Measurements from ENCODE around the gene XIRP1.

XIRP1 gene

DNA sequence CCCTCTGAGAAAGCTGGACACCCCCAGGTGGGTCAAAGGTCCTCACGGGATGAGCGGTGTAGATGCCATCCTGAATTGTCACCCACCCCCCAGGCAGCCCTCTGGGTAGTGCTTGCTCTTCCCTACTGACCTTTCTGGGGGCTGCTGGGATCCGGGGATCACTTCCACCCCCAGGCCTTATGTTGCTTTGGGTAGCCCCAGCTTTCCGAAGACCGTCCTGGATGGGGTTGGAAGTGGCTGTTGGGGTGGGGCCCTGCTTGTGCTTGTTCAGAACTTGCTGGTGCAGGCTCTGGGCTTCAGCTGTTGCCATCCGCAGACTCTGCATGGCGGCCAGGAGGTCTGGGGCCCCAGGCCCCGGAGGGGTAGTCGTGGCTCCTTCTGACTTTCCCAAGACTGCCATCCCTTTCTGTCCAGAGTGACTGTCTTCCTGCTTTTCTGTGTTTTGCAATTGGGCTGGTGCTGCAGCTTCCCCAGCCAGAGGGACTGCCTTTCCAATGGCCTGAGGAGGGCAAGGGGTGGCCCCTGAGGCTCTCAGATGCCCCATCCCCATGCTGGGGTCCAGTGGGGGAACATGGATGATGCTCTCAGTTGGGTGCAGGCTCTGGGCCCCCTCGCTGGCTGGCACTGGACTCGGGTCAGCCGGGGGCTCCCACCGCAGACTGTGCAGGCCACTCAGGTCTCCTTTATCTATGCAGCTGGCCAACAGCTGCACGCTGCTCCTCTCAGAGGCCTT lies 6.3 kb downstream of the XIRP1 start:
- no peak for TF ChIP-seq EZH2 (IDR thresholded peaks at IDR 0.05; ENCODE audit: borderline replicate concordance, low read depth, low read length, severe bottlenecking)
- TF ChIP-seq, protein P1, sequence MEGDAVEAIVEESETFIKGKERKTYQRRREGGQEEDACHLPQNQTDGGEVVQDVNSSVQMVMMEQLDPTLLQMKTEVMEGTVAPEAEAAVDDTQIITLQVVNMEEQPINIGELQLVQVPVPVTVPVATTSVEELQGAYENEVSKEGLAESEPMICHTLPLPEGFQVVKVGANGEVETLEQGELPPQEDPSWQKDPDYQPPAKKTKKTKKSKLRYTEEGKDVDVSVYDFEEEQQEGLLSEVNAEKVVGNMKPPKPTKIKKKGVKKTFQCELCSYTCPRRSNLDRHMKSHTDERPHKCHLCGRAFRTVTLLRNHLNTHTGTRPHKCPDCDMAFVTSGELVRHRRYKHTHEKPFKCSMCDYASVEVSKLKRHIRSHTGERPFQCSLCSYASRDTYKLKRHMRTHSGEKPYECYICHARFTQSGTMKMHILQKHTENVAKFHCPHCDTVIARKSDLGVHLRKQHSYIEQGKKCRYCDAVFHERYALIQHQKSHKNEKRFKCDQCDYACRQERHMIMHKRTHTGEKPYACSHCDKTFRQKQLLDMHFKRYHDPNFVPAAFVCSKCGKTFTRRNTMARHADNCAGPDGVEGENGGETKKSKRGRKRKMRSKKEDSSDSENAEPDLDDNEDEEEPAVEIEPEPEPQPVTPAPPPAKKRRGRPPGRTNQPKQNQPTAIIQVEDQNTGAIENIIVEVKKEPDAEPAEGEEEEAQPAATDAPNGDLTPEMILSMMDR (IDR thresholded peaks at IDR 0.05; ENCODE audit: borderline replicate concordance, extremely low read depth, low read length, poor library complexity, severe bottlenecking) = no peak
- Histone ChIP-seq H3K4me3 (ENCODE audit: low read depth in 1 of 2, low read length in 2 of 2) (no peak overlapping the region), H4K20me1 (ENCODE audit: insufficient read depth, low read length) (0 out of 2 replicates have a peak, but pooled peaks cover 2% of the 10 kb centered on the region), H3K36me3 (ENCODE audit: insufficient read depth, low read length) (no peaks in the 10 kb centered on the region), H3K9me3 (ENCODE audit: insufficient read depth, low read length, severe bottlenecking) (no peaks in the 10 kb centered on the region), H3K4me1 (ENCODE audit: insufficient read depth, low read length) (peaks cover 2% of the 10 kb centered on the region), H3K27ac (ENCODE audit: low read length) (no peak overlapping the region), H3K27me3 (ENCODE audit: insufficient read depth, low read length, poor library complexity) (no peaks in the 10 kb centered on the region), H3K9ac (ENCODE audit: low read depth, low read length) (no peak overlapping the region), H3K79me2 (ENCODE audit: insufficient read depth, low read length) (no peaks in the 10 kb centered on the region), H3K4me2 (ENCODE audit: insufficient read depth, low read length) (no peak overlapping the region), H2AFZ (ENCODE audit: low read depth, low read length) (no peak overlapping the region)
- no peak for ATAC-seq (ENCODE audit: insufficient read depth, low read depth)
- DNase-seq = no peak

DNA sequence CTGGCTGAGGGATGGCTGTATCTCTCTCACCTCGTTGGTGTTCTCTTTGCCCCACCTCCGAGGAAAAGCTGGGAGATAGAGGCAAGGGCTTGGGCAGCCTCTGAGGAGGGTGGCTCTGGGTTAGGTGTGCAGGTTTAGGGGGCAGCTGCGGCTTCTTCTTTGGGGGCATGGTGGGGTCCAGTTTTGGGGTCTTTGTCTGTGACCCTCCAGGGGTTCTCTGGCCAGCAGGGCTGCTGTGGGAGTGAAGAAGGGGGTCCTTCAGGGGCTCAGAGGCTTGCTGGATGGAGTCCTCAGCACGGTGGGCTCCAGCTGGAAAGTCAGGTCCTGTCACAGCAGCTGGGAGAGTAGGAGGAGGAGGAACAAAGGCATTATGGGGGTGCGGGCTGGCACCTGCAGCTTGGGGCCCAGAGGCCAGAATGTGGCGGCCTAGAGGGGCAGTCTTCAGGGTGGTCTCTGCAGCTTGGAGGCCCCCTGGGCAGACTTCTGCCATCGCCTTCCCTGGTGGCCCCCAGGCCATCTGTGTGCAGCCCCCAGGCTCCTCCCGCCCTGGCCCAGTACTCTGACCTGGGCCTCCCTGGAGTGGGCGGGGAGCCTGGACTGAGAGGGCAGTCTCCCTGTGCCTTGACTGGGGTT lies 7.0 kb downstream of the XIRP1 start:
- no peak overlapping the region for H3K27ac ChIP-seq (ENCODE audit: low read length)
- H3K79me2 ChIP-seq (ENCODE audit: insufficient read depth, low read length) = no peaks in the 10 kb centered on the region
- H2AFZ ChIP-seq (ENCODE audit: low read depth, low read length) = no peak overlapping the region
- H3K9ac ChIP-seq (ENCODE audit: low read depth, low read length) = no peak overlapping the region
- no peak for ATAC-seq (ENCODE audit: insufficient read depth, low read depth)
- H3K36me3 ChIP-seq (ENCODE audit: insufficient read depth, low read length) = no peaks in the 10 kb centered on the region
- H3K4me3 ChIP-seq (ENCODE audit: low read depth in 1 of 2, low read length in 2 of 2) = no peak overlapping the region
- no peaks in the 10 kb centered on the region for H3K9me3 ChIP-seq (ENCODE audit: insufficient read depth, low read length, severe bottlenecking)
- H4K20me1 ChIP-seq (ENCODE audit: insufficient read depth, low read length) = 0 out of 2 replicates have a peak, but pooled peaks cover 4% of the 10 kb centered on the region
- no peak overlapping the region for H3K4me2 ChIP-seq (ENCODE audit: insufficient read depth, low read length)
- DNase-seq = no peak
- no peak for TF ChIP-seq EZH2 (IDR thresholded peaks at IDR 0.05; ENCODE audit: borderline replicate concordance, low read depth, low read length, severe bottlenecking)
- TF ChIP-seq, protein P1 (IDR thresholded peaks at IDR 0.05; ENCODE audit: borderline replicate concordance, extremely low read depth, low read length, poor library complexity, severe bottlenecking) = no peak
- H3K4me1 ChIP-seq (ENCODE audit: insufficient read depth, low read length) = peaks cover 9% of the 10 kb centered on the region
- peaks cover 1% of the 10 kb centered on the region for H3K27me3 ChIP-seq (ENCODE audit: insufficient read depth, low read length, poor library complexity)

DNA sequence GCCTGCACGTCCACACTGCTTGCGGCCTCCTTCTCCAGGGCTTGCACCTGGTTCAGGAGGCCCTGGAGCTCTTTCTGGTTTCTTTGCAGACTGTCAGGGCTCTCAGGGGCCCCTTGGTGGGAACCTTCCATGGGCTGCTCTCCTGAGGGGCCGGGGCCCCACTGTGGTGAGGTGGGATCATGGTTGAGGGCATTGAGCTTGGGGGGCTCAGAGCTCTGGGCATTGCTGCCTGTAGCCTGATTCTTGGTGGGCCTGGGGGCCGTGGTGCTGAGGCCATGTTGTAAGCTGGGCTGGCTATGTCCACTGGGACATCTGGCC lies 7.5 kb downstream of the XIRP1 start:
- H3K4me1 ChIP-seq (ENCODE audit: insufficient read depth, low read length) = peaks cover 14% of the 10 kb centered on the region

More for the DNA sequence above, 7.5 kb downstream of the XIRP1 start:
- no peak overlapping the region for H2AFZ ChIP-seq (ENCODE audit: low read depth, low read length)
- TF ChIP-seq EZH2 (IDR thresholded peaks at IDR 0.05; ENCODE audit: borderline replicate concordance, low read depth, low read length, severe bottlenecking) = no peak
- TF ChIP-seq, protein P1 (IDR thresholded peaks at IDR 0.05; ENCODE audit: borderline replicate concordance, extremely low read depth, low read length, poor library complexity, severe bottlenecking) = no peak
- no peak overlapping the region for H3K4me2 ChIP-seq (ENCODE audit: insufficient read depth, low read length)
- DNase-seq (no peak), ATAC-seq (ENCODE audit: insufficient read depth, low read depth) (no peak)
- H3K27me3 ChIP-seq (ENCODE audit: insufficient read depth, low read length, poor library complexity) = peaks cover 6% of the 10 kb centered on the region
- H4K20me1 ChIP-seq (ENCODE audit: insufficient read depth, low read length) = 0 out of 2 replicates have a peak, but pooled peaks cover 9% of the 10 kb centered on the region
- no peaks in the 10 kb centered on the region for H3K36me3 ChIP-seq (ENCODE audit: insufficient read depth, low read length)
- H3K27ac ChIP-seq (ENCODE audit: low read length) = no peak overlapping the region
- no peak overlapping the region for H3K9ac ChIP-seq (ENCODE audit: low read depth, low read length)
- no peak overlapping the region for H3K4me3 ChIP-seq (ENCODE audit: low read depth in 1 of 2, low read length in 2 of 2)
- H3K9me3 ChIP-seq (ENCODE audit: insufficient read depth, low read length, severe bottlenecking) = no peaks in the 10 kb centered on the region
- no peaks in the 10 kb centered on the region for H3K79me2 ChIP-seq (ENCODE audit: insufficient read depth, low read length)

Measured in DND-41 (cell line).